OCI-LY3 (cell line): ENCODE results near the gene KCNIP4.

Experiments
- EZH2phosphoT487 ChIP-seq: fragments of 200-600 bp; shearing (Covaris generic); IDR thresholded peaks from 2 replicates; pipeline ENCODE4 v1.6.1; 2018; ENCODE audit warnings: antibody characterized with exemption, mixed run types, low read depth
- TF ChIP-seq, protein P1 (sequence below): fragments of 200-600, 300-600 bp; sonication (generic); IDR thresholded peaks from 2 replicates; pipeline ENCODE4 v1.5.1; 2014; ENCODE audit warnings: antibody characterized with exemption, low read length, low read depth

DNA sequence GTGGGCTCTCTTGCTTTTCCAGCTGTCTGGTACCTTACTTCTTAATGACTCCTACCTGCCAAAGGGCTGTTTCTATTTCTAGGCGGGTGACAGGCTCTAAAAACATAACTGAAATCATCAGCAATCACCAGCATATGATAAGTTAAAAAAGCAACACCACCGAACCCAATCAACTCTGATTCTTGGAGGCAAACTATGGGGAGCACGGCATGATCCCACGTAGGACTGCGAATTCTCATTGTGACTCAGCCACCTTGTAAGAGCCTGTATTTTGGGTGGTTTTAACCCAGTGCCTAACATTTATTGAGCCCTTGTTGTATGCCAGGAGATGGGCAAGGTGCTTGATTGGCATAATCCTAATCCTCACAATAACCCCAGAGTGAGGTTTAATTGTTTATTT, 1091.5 kb downstream of the KCNIP4 start:
- TF ChIP-seq, protein P1, sequence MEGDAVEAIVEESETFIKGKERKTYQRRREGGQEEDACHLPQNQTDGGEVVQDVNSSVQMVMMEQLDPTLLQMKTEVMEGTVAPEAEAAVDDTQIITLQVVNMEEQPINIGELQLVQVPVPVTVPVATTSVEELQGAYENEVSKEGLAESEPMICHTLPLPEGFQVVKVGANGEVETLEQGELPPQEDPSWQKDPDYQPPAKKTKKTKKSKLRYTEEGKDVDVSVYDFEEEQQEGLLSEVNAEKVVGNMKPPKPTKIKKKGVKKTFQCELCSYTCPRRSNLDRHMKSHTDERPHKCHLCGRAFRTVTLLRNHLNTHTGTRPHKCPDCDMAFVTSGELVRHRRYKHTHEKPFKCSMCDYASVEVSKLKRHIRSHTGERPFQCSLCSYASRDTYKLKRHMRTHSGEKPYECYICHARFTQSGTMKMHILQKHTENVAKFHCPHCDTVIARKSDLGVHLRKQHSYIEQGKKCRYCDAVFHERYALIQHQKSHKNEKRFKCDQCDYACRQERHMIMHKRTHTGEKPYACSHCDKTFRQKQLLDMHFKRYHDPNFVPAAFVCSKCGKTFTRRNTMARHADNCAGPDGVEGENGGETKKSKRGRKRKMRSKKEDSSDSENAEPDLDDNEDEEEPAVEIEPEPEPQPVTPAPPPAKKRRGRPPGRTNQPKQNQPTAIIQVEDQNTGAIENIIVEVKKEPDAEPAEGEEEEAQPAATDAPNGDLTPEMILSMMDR = no peak
- TF ChIP-seq EZH2phosphoT487 = no peak
